HG03378 (cell line): ENCODE results near the gene GPC5.
"Not testable (repeated sequence)": the region's sequence is repeated elsewhere in the genome, so short reads cannot be mapped to it uniquely, and the experiment has no call there.

Experiments used
- ATAC-seq: cut with Tn5 transposase; IDR thresholded peaks from one replicate; pipeline ENCODE4 v1.9.1; 2021; ENCODE audit warnings: mild to moderate bottlenecking, moderate library complexity; ENCODE audit not compliant: unreplicated experiment

GPC5 gene

GRCh38 chr13:91758724-91759123, 360.3 kb downstream of the GPC5 start:
- no peak for ATAC-seq

- ATAC-seq: no peak
Observed at GRCh38 chr13:91762957-91763356, 364.5 kb downstream of the GPC5 start.

DNA sequence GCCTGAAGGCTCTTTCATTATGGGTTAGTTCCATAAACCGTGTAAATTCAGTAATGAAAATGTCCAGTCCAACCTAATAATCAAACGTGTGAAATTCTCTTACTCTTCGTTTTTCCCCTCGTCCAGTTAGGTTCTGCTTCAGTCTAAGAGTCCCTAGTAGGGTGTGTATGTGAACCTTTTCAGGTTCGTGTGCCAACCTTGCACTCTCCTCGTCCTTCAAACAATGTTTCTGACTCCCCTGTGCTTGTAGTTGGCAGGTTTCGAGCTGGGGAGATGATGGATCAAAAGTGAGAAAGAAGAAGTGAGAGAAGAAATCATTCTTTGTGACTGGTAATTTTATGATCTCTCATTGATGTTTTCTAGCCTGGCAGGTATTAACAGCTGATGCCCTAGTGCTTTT, 366.1 kb downstream of the GPC5 start:
- ATAC-seq: no peak

DNA sequence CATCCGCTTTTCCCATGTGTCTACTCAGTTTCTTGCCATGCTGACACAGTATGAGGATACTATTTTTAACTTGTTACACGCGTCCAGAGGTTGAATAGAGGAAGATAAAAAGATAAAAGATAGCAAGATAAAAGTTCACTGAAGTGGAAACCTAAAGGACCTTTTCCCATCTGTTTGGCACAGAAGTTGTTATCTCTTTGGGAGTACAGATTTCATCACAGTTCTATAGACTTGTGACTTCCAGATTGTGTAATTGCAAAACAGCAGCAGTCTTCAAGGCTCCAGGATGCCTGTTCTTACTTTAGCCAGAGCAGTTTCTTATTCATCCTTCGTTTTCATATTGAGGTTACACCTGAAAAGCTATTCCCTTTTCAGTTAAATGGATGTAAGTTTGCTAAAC, 369.2 kb downstream of the GPC5 start:
- no peak for ATAC-seq

DNA sequence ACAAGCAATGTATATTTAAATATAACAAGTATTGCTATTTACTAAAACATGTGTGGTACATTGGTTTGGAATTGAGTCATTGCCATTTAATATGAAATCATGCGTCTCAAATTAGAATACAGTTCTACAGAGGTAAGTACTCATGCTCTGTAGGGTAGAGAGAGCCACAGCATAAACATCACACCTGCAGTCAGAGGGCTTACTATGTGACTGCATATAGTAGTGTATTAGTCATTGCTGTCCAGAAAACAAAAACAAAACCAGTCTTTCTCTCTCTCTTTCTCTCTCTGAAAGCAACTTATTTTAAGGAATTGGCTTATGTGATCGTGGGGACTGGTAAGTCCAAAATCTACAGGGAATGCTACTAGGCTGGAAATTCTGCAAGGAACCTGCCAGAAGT, 370.3 kb downstream of the GPC5 start:
- ATAC-seq: no peak

GRCh38 chr13:91771229-91771628, 372.8 kb downstream of the GPC5 start:
- no peak for ATAC-seq

GRCh38 chr13:91773591-91774227, 375.3 kb downstream of the GPC5 start:
- no peak for ATAC-seq

DNA sequence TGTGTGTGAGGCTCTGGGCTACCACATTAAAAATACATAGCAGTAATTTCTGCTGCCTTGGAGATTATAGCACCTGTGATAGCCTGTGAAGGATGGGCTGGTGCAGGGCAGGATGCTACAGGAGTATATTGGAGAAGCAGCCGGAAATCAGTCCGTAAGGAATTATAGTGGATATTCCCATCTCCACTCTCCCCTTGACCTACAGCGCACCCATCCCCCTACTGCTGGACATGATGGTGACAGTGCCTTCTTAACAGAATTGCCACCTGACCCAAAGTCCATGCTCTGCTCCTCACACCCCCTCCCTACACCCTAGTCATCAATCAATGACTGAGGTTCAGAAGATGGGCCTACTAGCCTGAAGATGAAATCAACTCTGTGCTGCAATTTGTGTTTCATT, 376.0 kb downstream of the GPC5 start:
- ATAC-seq: no peak

GRCh38 chr13:91776611-91777193, 378.3 kb downstream of the GPC5 start:
- no peak for ATAC-seq

- no peak for ATAC-seq
Observed at GRCh38 chr13:91778123-91778522, 379.7 kb downstream of the GPC5 start.

DNA sequence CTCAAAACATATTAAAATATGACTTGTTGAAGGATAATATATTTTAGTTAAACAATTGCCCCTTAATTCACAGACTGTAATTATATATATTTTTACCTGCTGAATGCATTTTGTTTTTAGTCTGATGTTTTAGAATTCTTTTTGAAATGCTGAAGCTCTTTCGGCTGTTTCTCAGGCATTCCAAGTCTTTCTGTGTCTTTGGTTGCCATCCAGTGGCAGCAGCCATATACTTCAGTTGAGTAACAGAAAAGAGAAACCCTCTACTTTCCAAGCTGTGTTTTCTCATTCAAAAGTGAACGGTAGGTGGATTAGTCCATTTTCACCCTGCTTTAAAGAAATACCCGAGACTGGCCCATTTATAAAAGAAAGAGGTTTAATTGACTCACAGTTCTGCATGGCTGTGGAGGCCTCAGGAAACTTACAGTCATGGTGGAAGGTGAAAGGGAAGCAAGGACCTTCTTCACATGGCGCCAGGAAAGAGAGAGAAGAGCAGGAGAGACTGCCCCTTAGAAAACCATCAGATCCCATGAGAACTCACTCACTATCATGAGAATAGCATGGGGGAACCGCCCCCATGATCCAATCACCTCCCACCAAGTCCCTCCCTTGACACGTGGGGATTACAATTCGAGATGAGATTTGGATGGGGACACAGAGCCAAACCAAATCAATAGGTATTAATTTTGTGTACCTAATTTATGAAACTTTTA, 383.7 kb downstream of the GPC5 start:
- ATAC-seq: not testable (repeated sequence)

DNA sequence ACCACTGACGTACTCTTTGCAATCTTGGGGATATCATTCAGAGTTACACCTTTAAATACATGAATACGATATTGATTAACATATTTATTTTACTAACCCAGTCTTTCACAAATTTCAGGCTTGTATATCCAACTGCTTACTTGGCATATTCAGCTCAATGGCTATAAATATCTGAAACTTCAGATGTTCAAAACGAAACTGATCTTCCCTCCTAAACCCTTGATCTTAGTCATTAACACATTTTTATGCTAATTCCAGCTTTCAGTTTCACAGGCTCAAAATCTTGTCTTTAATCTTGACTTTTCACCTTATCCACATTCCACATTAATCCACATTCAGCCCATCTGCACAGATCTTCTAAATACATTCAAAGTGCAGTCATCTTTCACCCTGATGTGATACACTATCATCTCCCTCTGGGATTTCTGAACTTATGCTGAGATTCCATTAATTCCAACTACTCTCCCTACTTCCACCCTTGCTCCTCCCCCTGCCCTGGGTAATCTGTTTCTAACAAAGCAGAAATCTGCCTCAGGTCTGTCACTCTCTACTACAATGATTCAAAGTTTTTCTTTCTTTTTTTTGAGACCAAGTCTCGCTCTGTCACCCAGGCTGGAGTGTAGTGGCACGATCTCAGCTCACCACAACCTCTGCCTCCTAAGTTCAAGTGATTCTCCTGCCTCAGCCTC, 387.2 kb downstream of the GPC5 start:
- ATAC-seq: peak; percentile 87

DNA sequence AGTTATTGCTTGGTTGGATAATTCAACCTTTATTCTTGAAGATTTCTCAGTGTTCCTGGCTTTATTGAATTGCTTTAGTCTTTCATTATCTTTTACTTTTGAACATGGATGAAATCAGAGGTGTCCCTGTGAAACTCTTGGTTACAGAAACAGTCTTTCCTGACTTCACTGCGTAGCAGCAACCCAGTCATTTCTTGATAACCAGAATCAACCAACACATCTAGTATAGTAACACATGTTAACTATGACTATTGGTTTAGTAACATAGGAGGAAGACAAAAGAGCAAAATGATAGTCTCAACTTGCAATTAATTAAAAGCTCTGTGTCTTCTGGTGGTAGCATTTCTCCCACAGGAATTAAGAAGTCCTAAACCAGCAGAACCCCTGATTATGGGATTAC, 393.6 kb downstream of the GPC5 start:
- no peak for ATAC-seq

DNA sequence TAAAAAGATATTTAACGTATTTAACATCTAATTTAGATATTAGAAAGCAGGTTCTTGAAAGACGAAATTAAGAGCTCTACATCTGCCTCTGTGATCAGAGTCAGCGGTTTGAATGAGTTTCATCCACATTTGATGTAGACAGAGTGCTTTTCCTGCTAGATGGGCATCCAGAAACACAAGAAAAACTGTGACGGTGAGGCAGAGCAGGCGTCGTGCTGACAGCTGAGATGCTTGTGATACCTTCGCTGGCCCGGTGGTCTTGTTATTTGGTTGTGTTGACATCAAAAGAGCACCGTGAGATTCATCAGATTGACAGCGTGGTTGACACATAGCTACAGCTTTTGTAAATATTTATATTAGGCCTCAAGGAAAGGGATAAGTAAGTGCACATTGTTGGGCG, 399.1 kb downstream of the GPC5 start:
- ATAC-seq: no peak

- ATAC-seq: not testable (repeated sequence)
Observed at GRCh38 chr13:91798338-91798737, 399.9 kb downstream of the GPC5 start.

DNA sequence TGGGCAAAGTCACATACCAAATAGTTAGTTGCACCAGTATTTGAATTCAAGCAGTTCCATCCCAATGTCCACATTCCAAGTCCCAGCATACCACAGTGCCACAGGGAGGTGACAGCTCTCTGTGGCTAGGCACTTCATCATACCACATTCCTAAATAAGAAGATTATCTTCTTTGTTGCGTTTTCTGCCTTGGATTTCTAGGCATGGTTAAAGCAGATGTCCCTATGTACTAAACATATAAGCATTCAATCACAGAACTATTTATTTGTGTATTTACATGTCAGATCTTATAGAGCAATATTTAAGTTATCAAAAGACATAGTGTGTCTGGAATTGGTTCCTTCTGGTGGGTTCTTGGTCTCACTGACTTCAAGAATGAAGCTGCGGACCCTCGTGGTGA, 403.4 kb downstream of the GPC5 start:
- not testable (repeated sequence) for ATAC-seq

GRCh38 chr13:91802957-91803356, 404.5 kb downstream of the GPC5 start:
- ATAC-seq: no peak

DNA sequence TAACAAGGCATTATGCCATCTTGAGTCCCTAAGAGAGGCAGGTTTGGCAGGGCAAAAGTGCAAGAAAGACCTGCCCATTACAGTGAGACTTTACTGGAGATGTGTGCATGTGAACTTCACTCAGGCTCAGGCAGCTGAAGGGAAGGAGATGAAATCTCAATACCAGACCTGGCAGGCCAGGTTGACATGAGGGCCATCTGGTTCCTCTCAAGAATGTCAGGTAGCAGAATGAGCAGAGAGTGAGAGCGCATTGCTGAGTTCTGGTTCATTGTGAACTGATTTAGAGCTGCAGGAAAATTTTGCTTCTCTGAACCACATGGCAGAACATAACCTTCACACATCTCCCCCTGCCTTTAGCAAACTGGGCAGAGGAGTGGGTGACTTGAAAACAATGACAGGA, 406.3 kb downstream of the GPC5 start:
- no peak for ATAC-seq

DNA sequence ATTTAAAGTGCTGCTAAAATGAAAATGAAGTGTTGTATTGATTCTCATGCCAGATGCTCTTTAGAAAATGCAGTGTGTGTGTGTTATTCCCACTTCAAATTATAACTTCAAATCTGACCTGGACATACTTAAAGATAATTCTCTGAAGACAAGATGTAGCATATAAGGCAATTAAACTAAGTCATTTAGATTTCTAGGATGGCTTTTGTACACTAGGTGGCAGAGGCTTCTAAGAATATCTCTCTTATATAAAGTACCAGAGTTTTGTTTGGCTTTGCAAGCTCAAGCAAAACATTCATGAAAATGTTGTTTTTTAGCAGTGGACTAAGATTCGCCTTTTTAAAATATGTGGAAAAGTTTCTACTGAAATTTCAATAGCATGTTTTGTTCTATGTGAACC, 407.2 kb downstream of the GPC5 start:
- ATAC-seq: no peak

GRCh38 chr13:91809161-91809560, 410.7 kb downstream of the GPC5 start:
- no peak for ATAC-seq

DNA sequence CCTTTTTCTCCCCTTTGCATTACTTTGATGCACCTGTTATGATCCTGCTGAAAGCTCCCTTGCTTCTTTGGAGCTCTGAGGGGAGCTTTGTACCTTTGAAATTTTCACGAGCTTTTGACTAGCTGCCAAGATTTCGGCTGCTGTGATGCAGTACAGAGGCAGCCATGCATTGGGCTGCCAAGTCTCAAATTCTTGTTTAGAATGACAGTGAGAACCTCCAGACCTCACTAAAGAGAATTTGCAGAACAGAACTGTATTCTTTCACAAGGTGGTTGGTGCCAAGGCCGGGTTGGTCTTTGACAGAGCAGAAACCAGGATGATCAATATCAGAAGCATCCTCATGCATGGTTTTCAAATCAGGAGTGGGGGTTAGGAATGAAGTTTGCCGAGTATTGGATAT, 414.8 kb downstream of the GPC5 start:
- ATAC-seq: no peak

DNA sequence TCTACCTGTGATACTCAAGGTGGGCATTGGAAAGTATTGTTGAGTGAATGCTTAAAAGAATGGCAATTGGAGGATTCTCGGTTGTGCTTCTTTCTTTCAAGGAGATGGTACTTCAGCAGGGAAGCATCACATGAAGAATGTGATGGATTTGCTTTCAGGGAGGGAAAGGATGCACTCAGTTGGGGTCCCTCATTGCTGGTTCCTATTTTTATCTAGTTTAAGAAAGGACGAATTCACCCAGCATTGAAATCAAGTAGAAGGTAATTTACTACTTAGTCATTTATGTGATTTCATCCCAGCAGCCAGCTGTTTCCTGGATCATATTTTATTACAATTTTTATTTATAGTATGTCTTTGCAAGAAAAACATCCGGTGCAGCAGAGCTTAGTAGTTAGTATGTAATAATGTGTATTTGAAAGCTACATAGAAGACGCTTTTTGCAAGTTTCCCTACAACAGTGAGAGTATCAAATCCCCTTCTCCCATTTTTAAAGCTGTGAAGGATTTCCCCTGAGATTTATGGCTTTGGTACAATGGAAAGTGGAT, 417.9 kb downstream of the GPC5 start:
- no peak for ATAC-seq
